ENCODE results near the gene TMEM273.

DNA sequence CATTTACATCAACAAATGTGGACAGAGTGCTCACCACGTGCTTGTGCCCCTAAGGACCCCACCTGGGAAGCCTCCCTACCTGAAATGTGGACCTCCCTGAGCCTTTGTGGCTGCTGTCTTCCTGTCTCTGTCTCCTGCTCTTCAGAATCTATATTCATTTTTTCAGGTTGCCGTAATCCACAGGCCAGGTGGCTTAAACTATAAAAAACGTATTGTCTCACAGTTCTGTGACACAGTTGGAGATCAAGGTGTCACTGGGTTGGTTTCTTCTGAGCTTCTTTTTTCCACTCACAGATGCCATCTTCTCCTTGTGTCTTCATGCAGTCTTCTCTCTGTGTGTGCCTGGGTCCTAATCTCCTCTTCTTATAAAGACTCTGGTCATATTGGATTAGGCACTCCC, 67.3 kb downstream of the TMEM273 start:
- TF ChIP-seq CTCF (IDR thresholded peaks at IDR 0.05; ENCODE audit: low read depth, low read length), result no peak
- no peak for TF ChIP-seq EZH2phosphoT487 (IDR thresholded peaks at IDR 0.05; ENCODE audit: low read depth)
